Measurements from ENCODE around the gene SYT14. TPM values are rescaled to one million over a fixed set of nuclear protein-coding genes. Genes with fewer than 3 reads are reported as not detected.
A peak's percentile ranks its signal among the peaks of the same experiment; 100 is the strongest.

SYT14 gene
- total and polyA plus RNA-seq, 2 of the 4 experiments (the other 2 are of a cell fraction) = 0.14 to 1.3 TPM

DNA sequence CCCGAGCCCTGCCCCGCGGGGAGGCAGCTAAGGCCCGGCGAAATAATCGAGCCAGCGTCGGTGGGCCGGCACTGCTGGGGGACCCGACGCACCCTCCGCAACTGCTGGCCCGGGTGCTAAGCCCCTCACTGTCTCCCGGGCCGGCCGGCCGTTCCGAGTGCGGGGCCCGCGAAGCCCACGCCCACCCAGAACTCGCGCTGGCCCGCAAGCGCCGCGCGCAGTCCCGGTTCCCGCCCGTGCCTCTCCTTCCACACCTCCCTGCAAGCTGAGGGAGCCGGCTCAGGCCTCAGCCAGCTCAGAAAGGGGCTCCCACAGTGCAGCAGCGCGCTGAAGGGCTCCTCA is 49.0 kb upstream of the SYT14 start:
- H4K5ac ChIP-seq (ENCODE audit: low read depth, low read length) = no peak overlapping the region
- ATAC-seq (ENCODE audit: low read depth) (no peak), DNase-seq (no peak)
- no peaks in the 10 kb centered on the region for H4K20me1 ChIP-seq (ENCODE audit: insufficient read depth, low read length)
- WGBS, 2 experiments (ENCODE audit: extremely low coverage in 2 of 2, insufficient read length in 1 of 2) = 98% methylated on average over 26 of the region's 35 CpGs; no CpG with 5 or more reads in 1 of the 2 experiments
- H3K27me3 ChIP-seq (ENCODE audit: control insufficient read depth, insufficient read depth, low read length) = no peaks in the 10 kb centered on the region
- H2BK20ac ChIP-seq (ENCODE audit: low read depth, low read length) = no peak overlapping the region
- H2AK9ac ChIP-seq (replicated peaks; ENCODE audit: low read depth, low read length, poor library complexity) = no peak overlapping the region
- no peak overlapping the region for H3K14ac ChIP-seq (replicated peaks; ENCODE audit: low read depth, low read length)
- H2BK5ac ChIP-seq (ENCODE audit: low read depth, low read length, poor library complexity, severe bottlenecking) = no peak overlapping the region
- no peak overlapping the region for H3K4me2 ChIP-seq (ENCODE audit: low read depth, low read length)
- TF ChIP-seq NFE2L2 (IDR thresholded peaks at IDR 0.05; ENCODE audit: low read depth, low read length) (no peak), BHLHE40 (IDR thresholded peaks at IDR 0.05; ENCODE audit: low read depth, low read length) (no peak), RFX5 (IDR thresholded peaks at IDR 0.05; ENCODE audit: low read depth, low read length) (no peak), SMC3 (IDR thresholded peaks at IDR 0.05; ENCODE audit: low read depth, low read length) (no peak), CEBPB (IDR thresholded peaks at IDR 0.05; ENCODE audit: low read depth, low read length) (no peak), RAD21 (IDR thresholded peaks at IDR 0.05; ENCODE audit: low read length) (no peak), RCOR1 (IDR thresholded peaks at IDR 0.05; ENCODE audit: insufficient replicate concordance, low read length) (no peak), MXI1 (IDR thresholded peaks at IDR 0.05; ENCODE audit: borderline replicate concordance, low read depth, low read length) (no peak), POLR2A (IDR thresholded peaks at IDR 0.05; ENCODE audit: low read depth, low read length) (no peak), FOS (IDR thresholded peaks at IDR 0.05; ENCODE audit: low read depth, low read length) (no peak), MAFK (IDR thresholded peaks at IDR 0.05; ENCODE audit: low read depth, low read length) (no peak), ELK1 (IDR thresholded peaks at IDR 0.05; ENCODE audit: borderline replicate concordance, low read depth, low read length) (no peak), CHD1 (IDR thresholded peaks at IDR 0.05; ENCODE audit: low read depth, low read length) (no peak), USF2 (IDR thresholded peaks at IDR 0.05; ENCODE audit: low read depth, low read length) (no peak), MAZ (IDR thresholded peaks at IDR 0.05; ENCODE audit: borderline replicate concordance, low read depth, low read length) (no peak)
- TF ChIP-seq, protein P1, sequence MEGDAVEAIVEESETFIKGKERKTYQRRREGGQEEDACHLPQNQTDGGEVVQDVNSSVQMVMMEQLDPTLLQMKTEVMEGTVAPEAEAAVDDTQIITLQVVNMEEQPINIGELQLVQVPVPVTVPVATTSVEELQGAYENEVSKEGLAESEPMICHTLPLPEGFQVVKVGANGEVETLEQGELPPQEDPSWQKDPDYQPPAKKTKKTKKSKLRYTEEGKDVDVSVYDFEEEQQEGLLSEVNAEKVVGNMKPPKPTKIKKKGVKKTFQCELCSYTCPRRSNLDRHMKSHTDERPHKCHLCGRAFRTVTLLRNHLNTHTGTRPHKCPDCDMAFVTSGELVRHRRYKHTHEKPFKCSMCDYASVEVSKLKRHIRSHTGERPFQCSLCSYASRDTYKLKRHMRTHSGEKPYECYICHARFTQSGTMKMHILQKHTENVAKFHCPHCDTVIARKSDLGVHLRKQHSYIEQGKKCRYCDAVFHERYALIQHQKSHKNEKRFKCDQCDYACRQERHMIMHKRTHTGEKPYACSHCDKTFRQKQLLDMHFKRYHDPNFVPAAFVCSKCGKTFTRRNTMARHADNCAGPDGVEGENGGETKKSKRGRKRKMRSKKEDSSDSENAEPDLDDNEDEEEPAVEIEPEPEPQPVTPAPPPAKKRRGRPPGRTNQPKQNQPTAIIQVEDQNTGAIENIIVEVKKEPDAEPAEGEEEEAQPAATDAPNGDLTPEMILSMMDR (conservative IDR thresholded peaks at IDR 0.05; ENCODE audit: low read depth, low read length) = no peak
- BruUV-seq (replicated peaks) = no TSS peak
- H3K27ac ChIP-seq (ENCODE audit: insufficient read depth, low read length) = no peak overlapping the region
- dilution Hi-C loops (cut with HindIII; ENCODE audit: low sequenced_read_pairs, unreplicated experiment) (no loop called here), in situ Hi-C loops (cut with MboI; ENCODE audit: low sequenced_read_pairs) (no loop called here), intact Hi-C loops (cut with micrococcal nuclease) (no loop called here)
- H4K91ac ChIP-seq (ENCODE audit: insufficient read depth, low read depth, low read length) = no peak overlapping the region
- H2AFZ ChIP-seq (replicated peaks; ENCODE audit: low read length, poor library complexity) = no peak overlapping the region
- peaks cover 9% of the 10 kb centered on the region for H3K4me1 ChIP-seq (ENCODE audit: control insufficient read depth, insufficient read depth, low read length)
- POLR2A ChIA-PET (ENCODE audit: unreplicated experiment) = no interaction called here
- no peak overlapping the region for H2BK120ac ChIP-seq (ENCODE audit: low read depth, low read length)
- H3K9me3 ChIP-seq (ENCODE audit: control insufficient read depth, insufficient read depth, low read length) = no peaks in the 10 kb centered on the region
- no peak overlapping the region for H3K9ac ChIP-seq (ENCODE audit: low read depth, low read length)
- no peak overlapping the region for H2BK15ac ChIP-seq (ENCODE audit: low read depth, low read length)
- peaks cover 8% of the 10 kb centered on the region for H3K9me1 ChIP-seq (ENCODE audit: insufficient read depth, low read length)
- no peaks in the 10 kb centered on the region for H3K79me1 ChIP-seq (ENCODE audit: low read depth in 1 of 2, low read length in 2 of 2)
- H3K4me3 ChIP-seq (ENCODE audit: insufficient read depth, low read depth, low read length) = no peak overlapping the region
- H3K18ac ChIP-seq (ENCODE audit: low read depth, low read length) = no peak overlapping the region
- no peaks in the 10 kb centered on the region for H3K36me3 ChIP-seq (ENCODE audit: control insufficient read depth, insufficient read depth, low read length)
- no peak overlapping the region for H3K4ac ChIP-seq (ENCODE audit: low read depth, low read length)
- H4K8ac ChIP-seq (ENCODE audit: low read depth in 2 of 2, low read length in 2 of 2) = no peak overlapping the region
- H3K56ac ChIP-seq (ENCODE audit: extremely low read depth, insufficient read depth, low read length) = no peak overlapping the region
- 0 out of 2 replicates have a peak overlapping the region, but pooled peaks have one; percentile 6 for H2AK5ac ChIP-seq (ENCODE audit: low read depth, low read length)
- CTCF ChIA-PET = no interaction called here
- no peak overlapping the region for H3K23ac ChIP-seq (ENCODE audit: low read depth, low read length)
